NCI-H146 treated with DMSO at 0.1 percent for 48 hours (cell line): ENCODE results near the gene MEPE.
"Not testable (repeated sequence)": the region's sequence is repeated elsewhere in the genome, so short reads cannot be mapped to it uniquely, and the experiment has no call there.

Experiments used
- DNase-seq: peaks from one replicate; lab custom pipeline; 2025; ENCODE audit not compliant: unreplicated experiment; lab: John Stamatoyannopoulos, UW

MEPE gene

DNA sequence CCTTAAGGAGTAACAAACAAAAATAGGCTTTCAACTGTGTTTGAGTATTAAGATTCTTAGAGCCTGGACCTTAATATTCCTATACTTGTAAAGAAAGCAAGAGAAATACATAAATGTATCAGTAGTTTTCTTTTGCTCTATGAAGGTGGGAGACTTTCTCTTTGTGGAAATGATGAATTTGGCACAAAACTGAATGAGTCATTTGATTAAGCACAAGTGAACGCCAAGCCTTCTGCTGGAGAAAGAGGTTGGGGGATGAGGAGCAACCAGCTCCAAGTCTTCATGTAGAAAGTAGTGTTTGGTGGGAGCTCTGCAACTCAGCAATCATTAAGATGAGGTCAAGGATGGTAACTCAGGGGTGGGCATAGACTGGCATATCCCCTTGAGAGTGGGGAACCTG, 49.6 kb downstream of the MEPE start:
- no peak for DNase-seq

DNA sequence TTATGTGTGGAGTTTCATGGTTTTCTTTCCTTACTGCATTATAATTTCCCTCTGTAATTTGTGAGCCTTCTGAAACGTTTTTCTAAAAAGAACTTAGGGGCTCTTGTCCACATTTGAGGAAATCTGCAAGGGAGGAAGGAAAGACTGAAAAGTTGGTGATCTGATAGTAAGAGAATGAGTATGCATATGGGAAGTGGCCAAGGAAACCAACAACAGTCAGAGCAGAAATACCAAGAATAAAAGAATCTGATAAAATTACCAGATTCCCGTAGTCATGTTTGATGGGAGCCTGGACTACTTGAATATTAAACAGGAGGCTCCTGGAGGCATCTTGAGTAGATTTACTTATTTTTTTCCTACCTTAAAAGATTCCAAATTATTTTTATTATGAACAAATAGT, 50.1 kb downstream of the MEPE start:
- no peak for DNase-seq

DNA sequence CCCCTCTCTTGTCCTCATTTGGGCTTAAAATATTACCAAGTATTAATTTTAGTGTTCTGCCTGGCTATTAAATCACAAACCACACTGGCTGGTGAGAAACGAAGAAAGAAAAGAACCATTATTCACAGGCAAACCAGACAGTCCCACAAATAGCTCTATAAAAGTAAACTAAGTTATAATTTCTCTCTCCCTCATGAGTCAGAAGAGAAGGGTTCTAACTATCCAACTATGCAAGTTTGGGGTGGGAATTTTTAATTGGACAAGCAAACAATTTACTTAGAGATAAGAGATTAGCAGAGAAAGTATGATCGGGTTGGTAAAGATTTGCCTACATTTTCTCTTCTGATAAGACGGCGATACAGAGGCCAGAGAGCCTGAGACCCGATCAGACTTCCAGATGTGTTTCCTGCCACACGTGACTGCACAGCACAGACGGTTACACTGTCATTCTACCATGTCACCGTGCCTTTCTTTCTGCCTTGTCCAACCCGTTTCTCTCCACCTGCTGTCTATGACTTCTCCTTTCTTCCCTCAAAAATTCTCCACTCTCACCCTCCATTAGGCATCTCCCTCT, 52.3 kb downstream of the MEPE start:
- no peak for DNase-seq

DNA sequence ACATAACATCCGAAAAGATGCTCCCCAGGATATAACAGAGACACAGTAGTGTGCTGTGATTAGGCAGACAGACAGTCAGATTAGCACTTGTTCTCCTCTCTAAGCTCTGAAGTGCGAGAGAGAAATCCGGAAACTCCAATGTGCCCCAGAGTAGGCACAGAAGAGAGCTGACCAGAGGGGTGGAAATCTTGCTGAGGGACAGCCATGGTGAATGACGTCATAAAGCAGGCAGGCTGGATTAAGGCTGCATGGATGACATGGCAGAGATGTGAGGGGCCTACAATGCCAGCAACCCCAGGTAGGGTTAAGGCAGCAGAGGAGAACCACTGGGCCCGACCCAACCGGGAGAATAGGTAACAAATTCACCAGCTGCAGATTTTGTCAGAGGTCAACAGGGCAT, 53.3 kb downstream of the MEPE start:
- no peak for DNase-seq

DNA sequence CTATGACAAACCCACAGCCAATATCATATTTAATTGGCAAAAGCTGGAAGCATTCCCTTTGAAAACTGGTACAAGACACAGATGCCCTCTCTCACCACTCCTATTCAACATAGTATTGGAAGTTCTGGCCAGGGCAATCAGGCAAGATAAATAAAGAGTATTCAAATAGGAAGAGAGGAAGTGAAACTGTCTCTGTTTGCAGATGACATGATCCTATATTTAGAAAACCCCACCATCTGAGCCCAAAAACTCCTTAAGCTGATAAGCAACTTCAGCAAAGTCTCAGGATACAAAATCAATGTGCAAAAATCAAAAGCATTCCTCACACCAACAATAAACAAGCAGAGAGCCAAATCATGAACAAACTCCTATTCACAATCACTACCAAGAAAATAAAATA, 58.0 kb downstream of the MEPE start:
- DNase-seq = not testable (repeated sequence)

DNA sequence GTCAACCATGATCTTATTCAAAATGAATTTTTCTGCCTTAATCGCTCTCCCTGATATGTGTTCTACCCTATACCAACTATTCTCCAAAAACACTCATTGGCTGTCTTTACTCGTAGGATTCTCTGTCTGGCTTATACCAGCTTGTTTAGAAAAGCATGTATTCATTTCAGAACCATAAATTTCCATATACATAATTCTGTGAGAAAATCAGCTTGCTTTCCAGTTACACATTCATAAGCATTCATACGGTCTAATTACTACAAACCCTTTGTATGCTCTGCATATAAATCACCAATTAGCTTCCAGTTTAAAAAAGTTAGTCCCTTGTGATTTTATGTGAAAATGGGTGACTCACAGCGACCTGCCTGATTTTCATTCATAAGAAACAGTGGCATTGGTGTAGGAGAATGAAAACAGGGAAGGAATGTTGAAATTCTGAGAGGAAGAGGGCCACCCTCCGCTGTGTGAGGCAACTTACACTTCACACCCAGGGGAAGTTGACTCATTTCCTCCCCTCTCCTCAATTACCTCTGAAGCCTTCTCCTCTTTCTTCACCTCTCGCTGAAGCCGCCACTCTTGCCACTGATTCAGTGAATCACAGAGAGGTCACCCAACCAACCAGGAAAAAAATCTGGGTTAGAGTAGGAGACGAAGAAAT, 63.3 kb downstream of the MEPE start:
- DNase-seq = no peak
